ENCODE measurements around the gene SLC26A6. TPM values are rescaled to one million over a fixed set of nuclear protein-coding genes. Genes with fewer than 3 reads are reported as not detected.

Gene SLC26A6
- total and polyA plus RNA-seq, 2 of the 13 experiments (the other 11 are each of a cell fraction or from before 2014, with no cell fraction given) = 40.7 to 184 TPM

GRCh38 chr3:48623851-48624547, 11.3 kb downstream of the SLC26A6 start (continued):
- TF ChIP-seq U2AF2 (IDR thresholded peaks at IDR 0.05; ENCODE audit: low read depth, low read length) = no peak
- TF ChIP-seq KLF12 (CRISPR knock-in tag; IDR thresholded peaks at IDR 0.05; ENCODE audit: borderline replicate concordance) = no peak
- TF ChIP-seq FOXA1 (IDR thresholded peaks at IDR 0.05) = peak; percentile 33; the same call in 1 of the 2 replicates
- peak; percentile 68 for TF ChIP-seq FOXA1 (CRISPR knock-in tag; IDR thresholded peaks at IDR 0.05)
- TF ChIP-seq ARID5B (CRISPR knock-in tag; IDR thresholded peaks at IDR 0.05) = peak; percentile 82
- peak; percentile 82 for TF ChIP-seq TCF7 (IDR thresholded peaks at IDR 0.05; ENCODE audit: low read depth)
- no peak for TF ChIP-seq ZSCAN5A (CRISPR knock-in tag; IDR thresholded peaks at IDR 0.05; ENCODE audit: borderline replicate concordance)
- peak; percentile 88 for TF ChIP-seq ELF3 (CRISPR knock-in tag; IDR thresholded peaks at IDR 0.05)
- TF ChIP-seq NONO (IDR thresholded peaks at IDR 0.05) = no peak
- TF ChIP-seq NONO (CRISPR knock-in tag; conservative IDR thresholded peaks at IDR 0.05) = 0 out of 2 replicates have a peak, but pooled peaks have one; percentile 37
- peak; percentile 31; the same call in 1 of the 2 replicates for TF ChIP-seq DRAP1 (CRISPR knock-in tag; IDR thresholded peaks at IDR 0.05)
- 0 out of 2 replicates have a peak, but pooled peaks have one; percentile 21 for TF ChIP-seq BCL6 (CRISPR knock-in tag; IDR thresholded peaks at IDR 0.05)
- TF ChIP-seq HNF1B (CRISPR knock-in tag; IDR thresholded peaks at IDR 0.05) = peak; percentile 48; the same call in 1 of the 2 replicates
- 0 out of 2 replicates have a peak, but pooled peaks have one; percentile 5 for TF ChIP-seq KDM1A (CRISPR knock-in tag; IDR thresholded peaks at IDR 0.05)
- TF ChIP-seq ZNF609 (CRISPR knock-in tag; IDR thresholded peaks at IDR 0.05; ENCODE audit: borderline replicate concordance) = peak; percentile 70; the same call in 1 of the 2 replicates
- 0 out of 2 replicates have a peak, but pooled peaks have one; percentile 39 for TF ChIP-seq MYNN (CRISPR knock-in tag; IDR thresholded peaks at IDR 0.05; ENCODE audit: low read depth)
- TF ChIP-seq ZNF34 (CRISPR knock-in tag; IDR thresholded peaks at IDR 0.05; ENCODE audit: borderline replicate concordance) = no peak

All from HepG2 (cell line).